Measurements from ENCODE around the gene PLXNC1.
A peak's percentile ranks its signal among the peaks of the same experiment; 100 is the strongest.

Gene PLXNC1

DNA sequence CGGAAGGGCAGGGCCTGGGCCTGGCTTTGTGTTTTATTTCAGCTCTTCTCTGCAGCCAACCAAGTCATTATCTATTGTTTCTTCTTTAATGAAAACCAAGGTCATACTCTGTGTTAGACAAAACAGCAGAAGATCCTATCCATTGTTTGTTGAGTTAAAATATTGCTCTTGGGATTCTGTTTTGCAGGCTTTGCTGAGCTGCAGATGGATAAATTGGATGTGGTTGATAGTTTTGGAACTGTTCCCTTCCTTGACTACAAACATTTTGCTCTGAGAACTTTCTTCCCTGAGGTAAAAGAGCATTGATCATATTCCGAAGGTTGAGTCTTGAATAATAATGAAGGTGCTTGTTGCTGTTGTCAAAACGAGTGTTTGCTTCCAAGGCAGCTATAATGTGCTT lies 106.6 kb downstream of the PLXNC1 start:
- Histone ChIP-seq H3K9ac (ENCODE audit: low read length) (no peak overlapping the region), H3K27me3 (ENCODE audit: control insufficient read depth in 1 of 2, insufficient read depth in 2 of 2, low read length in 2 of 2) (no peaks in the 10 kb centered on the region), H3K9me3 (ENCODE audit: low read length) (no peaks in the 10 kb centered on the region), H3K36me3 (ENCODE audit: insufficient read depth, low read length) (no peaks in the 10 kb centered on the region), H3K4me3 (ENCODE audit: low read depth in 1 of 2, low read length in 2 of 2) (no peak overlapping the region), H3K27ac (ENCODE audit: low read depth, low read length) (no peak overlapping the region), H3K4me1 (ENCODE audit: insufficient read depth, low read length) (no peaks in the 10 kb centered on the region)

DNA sequence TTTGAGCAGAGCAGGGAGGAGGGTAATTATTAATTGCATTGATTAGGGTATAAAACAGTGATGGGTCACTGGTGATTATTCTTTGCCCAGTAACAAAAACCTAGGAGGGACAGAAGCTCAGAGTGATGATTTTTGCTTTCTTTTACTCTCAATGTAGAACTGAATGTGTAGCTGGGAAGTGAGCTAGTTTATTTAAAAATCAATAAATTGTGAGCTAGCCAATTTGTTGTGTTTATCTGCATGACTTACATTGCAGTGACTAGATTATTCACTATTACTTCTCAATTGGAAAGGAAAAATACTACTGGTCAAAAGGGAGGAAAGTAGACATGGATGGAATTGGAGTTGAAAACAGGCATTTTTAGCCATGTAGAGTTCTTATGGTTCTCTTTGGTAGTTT lies 107.1 kb downstream of the PLXNC1 start:
- no peaks in the 10 kb centered on the region for H3K36me3 ChIP-seq (ENCODE audit: insufficient read depth, low read length)
- no peak overlapping the region for H3K4me3 ChIP-seq (ENCODE audit: low read depth in 1 of 2, low read length in 2 of 2)
- H3K9ac ChIP-seq (ENCODE audit: low read length): no peak overlapping the region
- peaks cover under 1% of the 10 kb centered on the region for H3K4me1 ChIP-seq (ENCODE audit: insufficient read depth, low read length)
- H3K27ac ChIP-seq (ENCODE audit: low read depth, low read length): no peak overlapping the region
- H3K27me3 ChIP-seq (ENCODE audit: control insufficient read depth in 1 of 2, insufficient read depth in 2 of 2, low read length in 2 of 2): no peaks in the 10 kb centered on the region
- H3K9me3 ChIP-seq (ENCODE audit: low read length): no peaks in the 10 kb centered on the region

DNA sequence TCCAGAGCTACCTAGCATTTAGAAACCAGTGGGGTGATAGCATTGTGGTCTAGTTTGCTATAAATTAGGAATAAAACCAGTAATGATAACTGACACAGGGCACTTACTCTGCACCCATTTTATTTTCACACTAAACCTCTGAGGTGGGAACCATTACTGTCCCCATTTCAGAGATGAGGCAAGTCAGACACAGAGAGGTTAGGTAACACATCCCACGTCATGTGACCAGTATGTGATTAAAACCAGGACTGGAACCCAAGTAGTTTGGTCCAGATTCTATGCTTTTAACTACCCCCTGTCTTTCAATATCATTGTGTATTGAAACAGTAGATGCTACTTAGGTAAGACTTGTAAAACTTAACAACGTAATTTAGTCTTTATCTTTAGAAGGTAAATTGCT lies 110.2 kb downstream of the PLXNC1 start:
- Histone ChIP-seq H3K4me3 (ENCODE audit: low read depth in 1 of 2, low read length in 2 of 2) (no peak overlapping the region), H3K9ac (ENCODE audit: low read length) (no peak overlapping the region), H3K9me3 (ENCODE audit: low read length) (no peaks in the 10 kb centered on the region), H3K4me1 (ENCODE audit: insufficient read depth, low read length) (peaks cover 28% of the 10 kb centered on the region), H3K36me3 (ENCODE audit: insufficient read depth, low read length) (no peaks in the 10 kb centered on the region), H3K27ac (ENCODE audit: low read depth, low read length) (no peak overlapping the region), H3K27me3 (ENCODE audit: control insufficient read depth in 1 of 2, insufficient read depth in 2 of 2, low read length in 2 of 2) (no peaks in the 10 kb centered on the region)

DNA sequence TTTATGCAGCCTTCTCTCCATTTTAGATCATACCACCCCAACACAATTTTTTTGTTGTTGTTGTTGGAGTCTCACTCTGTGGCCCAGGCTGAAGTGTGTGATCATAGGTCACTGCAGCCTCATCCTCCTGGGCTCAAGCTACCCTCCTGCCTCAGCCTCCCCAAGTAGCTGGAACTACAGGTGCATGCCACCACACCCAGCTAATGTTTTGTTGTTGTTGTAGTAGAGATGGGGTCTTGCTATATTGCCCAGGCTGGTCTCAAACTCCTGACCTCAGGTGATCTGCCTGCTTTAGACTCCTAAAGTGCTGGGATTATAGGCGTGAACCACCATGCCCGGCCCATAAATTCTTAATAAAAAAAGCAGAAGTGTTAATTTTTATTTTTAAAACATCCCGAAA lies 111.6 kb downstream of the PLXNC1 start:
- Histone ChIP-seq H3K4me3 (ENCODE audit: low read depth in 1 of 2, low read length in 2 of 2) (no peak overlapping the region), H3K4me1 (ENCODE audit: insufficient read depth, low read length) (peaks cover 34% of the 10 kb centered on the region), H3K9ac (ENCODE audit: low read length) (no peak overlapping the region), H3K36me3 (ENCODE audit: insufficient read depth, low read length) (no peaks in the 10 kb centered on the region), H3K27me3 (ENCODE audit: control insufficient read depth in 1 of 2, insufficient read depth in 2 of 2, low read length in 2 of 2) (no peaks in the 10 kb centered on the region), H3K27ac (ENCODE audit: low read depth, low read length) (no peak overlapping the region), H3K9me3 (ENCODE audit: low read length) (no peaks in the 10 kb centered on the region)

DNA sequence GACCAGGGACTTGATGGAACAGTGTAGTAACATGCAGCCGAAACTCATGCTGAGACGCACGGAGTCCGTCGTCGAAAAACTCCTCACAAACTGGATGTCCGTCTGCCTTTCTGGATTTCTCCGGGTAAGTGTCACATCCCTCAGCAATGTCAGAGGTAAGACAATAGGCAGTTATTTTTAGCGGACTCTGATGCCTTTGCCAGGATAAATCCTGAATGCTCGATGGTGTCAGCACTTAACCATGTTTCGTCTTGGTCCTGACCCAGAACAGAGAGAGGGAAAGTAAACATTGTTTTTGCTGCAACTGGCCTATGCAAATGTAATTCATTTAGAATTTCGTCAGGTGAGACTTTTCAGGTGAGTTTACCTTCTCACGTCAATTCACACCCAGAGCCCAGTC lies 112.3 kb downstream of the PLXNC1 start:
- Histone ChIP-seq H3K9me3 (ENCODE audit: low read length) (no peaks in the 10 kb centered on the region), H3K27me3 (ENCODE audit: control insufficient read depth in 1 of 2, insufficient read depth in 2 of 2, low read length in 2 of 2) (no peaks in the 10 kb centered on the region), H3K27ac (ENCODE audit: low read depth, low read length) (no peak overlapping the region), H3K36me3 (ENCODE audit: insufficient read depth, low read length) (no peaks in the 10 kb centered on the region), H3K4me3 (ENCODE audit: low read depth in 1 of 2, low read length in 2 of 2) (no peak overlapping the region), H3K4me1 (ENCODE audit: insufficient read depth, low read length) (peaks cover 34% of the 10 kb centered on the region), H3K9ac (ENCODE audit: low read length) (no peak overlapping the region)

DNA sequence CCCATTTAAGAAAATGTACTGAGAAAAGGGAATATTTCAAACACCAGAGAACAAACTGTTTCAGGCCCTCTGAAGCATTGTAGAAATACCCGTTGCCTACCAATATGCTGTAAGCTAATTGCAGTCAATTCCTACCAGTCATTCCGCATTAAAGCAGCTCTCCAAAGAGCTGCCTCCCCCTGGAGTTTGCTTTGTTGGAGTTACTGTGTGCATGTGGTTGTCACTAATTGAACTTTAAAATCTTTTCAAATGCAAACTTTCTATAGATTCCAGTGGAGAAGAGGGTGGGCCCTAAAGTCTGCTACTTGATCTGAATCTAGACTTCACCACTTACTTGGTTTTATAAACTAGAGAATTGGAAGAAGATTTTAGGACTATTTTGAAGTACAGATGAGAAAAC lies 112.7 kb downstream of the PLXNC1 start:
- Histone ChIP-seq H3K4me1 (ENCODE audit: insufficient read depth, low read length) (peaks cover 34% of the 10 kb centered on the region), H3K9ac (ENCODE audit: low read length) (no peak overlapping the region), H3K36me3 (ENCODE audit: insufficient read depth, low read length) (no peaks in the 10 kb centered on the region), H3K4me3 (ENCODE audit: low read depth in 1 of 2, low read length in 2 of 2) (no peak overlapping the region), H3K27ac (ENCODE audit: low read depth, low read length) (no peak overlapping the region), H3K9me3 (ENCODE audit: low read length) (no peaks in the 10 kb centered on the region), H3K27me3 (ENCODE audit: control insufficient read depth in 1 of 2, insufficient read depth in 2 of 2, low read length in 2 of 2) (no peaks in the 10 kb centered on the region)

DNA sequence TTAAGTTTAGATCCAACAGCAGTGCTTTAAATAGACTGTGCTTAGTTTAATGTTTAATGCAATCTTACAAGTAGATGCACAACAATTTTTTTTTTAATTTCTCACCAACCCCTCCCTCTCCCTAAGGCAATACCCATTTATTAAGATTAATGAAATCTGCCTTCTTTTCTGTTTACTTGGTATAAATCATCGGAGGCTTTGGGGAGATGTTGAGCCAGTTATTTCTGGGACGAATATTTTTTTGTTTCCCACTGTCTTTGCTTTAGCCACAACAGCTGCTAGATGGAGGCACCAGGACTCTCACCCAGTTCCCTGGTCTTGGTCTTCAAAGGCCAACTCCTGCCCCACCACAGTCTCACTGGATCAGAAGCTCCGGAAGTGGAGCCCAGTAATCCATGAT lies 113.4 kb downstream of the PLXNC1 start:
- Histone ChIP-seq H3K27ac (ENCODE audit: low read depth, low read length) (peak overlapping the region; percentile 78), H3K36me3 (ENCODE audit: insufficient read depth, low read length) (no peaks in the 10 kb centered on the region), H3K27me3 (ENCODE audit: control insufficient read depth in 1 of 2, insufficient read depth in 2 of 2, low read length in 2 of 2) (no peaks in the 10 kb centered on the region), H3K9me3 (ENCODE audit: low read length) (no peaks in the 10 kb centered on the region), H3K4me1 (ENCODE audit: insufficient read depth, low read length) (peaks cover 34% of the 10 kb centered on the region), H3K4me3 (ENCODE audit: low read depth in 1 of 2, low read length in 2 of 2) (peak overlapping the region in 1 of 2 donors; percentile 77), H3K9ac (ENCODE audit: low read length) (peak overlapping the region; percentile 57)

DNA sequence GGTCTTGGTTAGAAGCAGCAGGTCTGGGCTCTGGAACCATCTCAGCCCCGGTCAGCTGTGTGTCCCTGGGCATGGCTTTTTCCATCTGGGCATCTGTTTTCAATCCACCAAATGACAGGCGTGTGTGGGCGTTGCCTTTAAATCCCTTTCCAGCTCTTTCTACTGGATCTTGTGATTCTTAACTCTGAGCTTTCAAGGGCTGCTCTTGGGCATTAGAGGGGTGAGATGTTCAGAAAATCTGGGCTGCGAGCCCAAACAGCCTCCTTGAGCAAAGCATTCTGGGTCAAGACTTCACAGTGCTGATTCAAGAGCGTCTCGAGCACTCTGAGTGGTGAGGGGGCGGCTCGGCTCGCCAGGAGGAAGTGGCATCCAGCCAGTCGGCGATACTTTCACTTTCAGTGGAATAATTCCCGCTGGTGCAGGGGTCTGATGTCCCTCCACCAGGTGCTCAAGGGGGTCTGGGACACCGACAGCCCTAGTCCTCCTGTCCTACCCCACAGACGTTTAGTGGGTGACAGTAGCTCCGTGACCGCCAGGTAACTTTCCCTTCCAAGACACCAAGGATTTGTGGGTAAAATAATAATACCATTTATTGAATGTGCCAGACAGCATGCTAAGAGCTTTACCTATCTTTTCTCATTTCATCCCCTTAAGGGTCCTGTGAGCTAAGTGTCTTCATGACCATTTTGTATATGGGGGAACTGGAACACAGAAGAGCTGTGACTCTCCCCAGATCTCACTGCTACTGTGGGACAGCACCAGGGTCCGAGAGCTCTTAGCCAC lies 114.0 kb downstream of the PLXNC1 start:
- no peaks in the 10 kb centered on the region for H3K27me3 ChIP-seq (ENCODE audit: control insufficient read depth in 1 of 2, insufficient read depth in 2 of 2, low read length in 2 of 2)
- peaks cover 34% of the 10 kb centered on the region for H3K4me1 ChIP-seq (ENCODE audit: insufficient read depth, low read length)
- H3K27ac ChIP-seq (ENCODE audit: low read depth, low read length): peak overlapping the region; percentile 78
- H3K9ac ChIP-seq (ENCODE audit: low read length): peak overlapping the region; percentile 57
- H3K36me3 ChIP-seq (ENCODE audit: insufficient read depth, low read length): no peaks in the 10 kb centered on the region
- peak overlapping the region; percentile 56 to 77 for H3K4me3 ChIP-seq (ENCODE audit: low read depth in 1 of 2, low read length in 2 of 2)
- H3K9me3 ChIP-seq (ENCODE audit: low read length): no peaks in the 10 kb centered on the region

DNA sequence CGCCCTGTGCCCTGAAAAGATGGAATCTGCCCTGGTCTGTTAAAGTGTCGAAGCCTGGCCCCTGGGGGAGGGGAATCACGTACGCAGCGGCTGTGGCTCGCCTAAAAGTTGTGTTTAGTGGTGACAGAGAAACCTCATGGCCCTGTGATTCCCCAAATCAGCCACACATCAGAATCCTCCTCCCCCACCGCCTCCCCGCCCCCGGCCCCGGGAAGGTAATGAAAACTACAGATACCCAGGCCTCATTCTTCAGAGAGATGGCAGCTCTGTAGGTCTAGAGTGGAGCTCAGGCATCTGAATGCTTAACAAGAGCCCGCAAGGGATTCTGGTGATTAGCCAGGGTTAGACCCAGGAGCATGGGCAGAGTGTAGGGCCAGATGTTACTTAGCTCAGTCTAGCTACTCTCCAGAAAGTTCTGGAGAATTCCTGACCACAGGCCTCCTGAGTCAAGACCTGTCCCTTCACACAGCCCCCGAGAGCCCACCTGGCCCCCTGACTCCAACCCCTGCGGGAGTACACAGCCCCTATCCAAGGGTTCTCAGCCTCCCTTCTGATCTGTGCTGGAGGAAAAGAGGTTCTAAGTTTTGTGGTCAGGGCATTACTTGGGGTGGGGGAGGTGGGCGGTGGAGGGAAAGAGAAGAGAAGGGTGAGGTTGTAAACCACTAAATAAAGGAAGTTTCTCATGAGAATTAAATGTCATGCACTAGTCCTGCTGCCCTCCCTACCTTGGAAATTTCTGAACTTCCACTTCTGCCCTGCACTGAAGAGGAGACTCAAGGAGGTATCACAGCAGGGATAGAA lies 114.8 kb downstream of the PLXNC1 start:
- Histone ChIP-seq H3K9me3 (ENCODE audit: low read length) (no peaks in the 10 kb centered on the region), H3K4me3 (ENCODE audit: low read depth in 1 of 2, low read length in 2 of 2) (peak overlapping the region; percentile 56 to 77), H3K27ac (ENCODE audit: low read depth, low read length) (peak overlapping the region; percentile 78), H3K27me3 (ENCODE audit: control insufficient read depth in 1 of 2, insufficient read depth in 2 of 2, low read length in 2 of 2) (no peaks in the 10 kb centered on the region), H3K9ac (ENCODE audit: low read length) (peak overlapping the region; percentile 57), H3K36me3 (ENCODE audit: insufficient read depth, low read length) (no peaks in the 10 kb centered on the region), H3K4me1 (ENCODE audit: insufficient read depth, low read length) (peaks cover 34% of the 10 kb centered on the region)

DNA sequence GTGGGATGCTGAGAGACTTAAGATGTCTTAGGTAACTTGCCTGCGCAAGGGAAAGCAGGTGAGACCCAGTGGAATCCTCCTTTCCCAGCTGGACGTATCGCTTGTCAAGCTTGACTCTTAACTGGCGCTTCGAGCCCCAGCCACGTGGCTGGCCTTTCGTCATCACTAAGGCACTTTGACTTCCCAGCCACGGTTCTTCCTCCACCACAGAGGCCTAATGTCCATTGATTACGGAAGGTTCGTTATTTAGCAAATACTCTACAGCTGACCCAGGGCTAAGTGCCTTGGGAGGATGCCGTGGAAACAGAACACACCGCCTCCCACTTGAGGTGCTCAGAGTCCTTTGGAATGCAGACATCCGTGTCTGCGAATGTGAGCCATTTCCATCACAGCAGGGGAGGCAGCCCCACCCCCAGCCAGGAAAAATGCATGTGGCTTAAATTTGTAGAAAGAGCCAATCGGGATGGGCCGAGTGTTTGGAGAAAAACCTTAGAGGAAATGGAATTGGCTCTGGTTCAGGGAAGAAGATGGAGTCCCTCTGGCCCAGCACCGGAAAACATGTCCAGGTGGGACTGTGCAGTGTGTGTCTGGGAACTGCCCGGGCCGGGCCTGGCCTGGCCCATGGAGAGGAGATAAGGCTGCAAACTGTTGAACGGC lies 115.7 kb downstream of the PLXNC1 start:
- no peak overlapping the region for H3K27ac ChIP-seq (ENCODE audit: low read depth, low read length)
- peaks cover 34% of the 10 kb centered on the region for H3K4me1 ChIP-seq (ENCODE audit: insufficient read depth, low read length)
- no peaks in the 10 kb centered on the region for H3K27me3 ChIP-seq (ENCODE audit: control insufficient read depth in 1 of 2, insufficient read depth in 2 of 2, low read length in 2 of 2)
- H3K9ac ChIP-seq (ENCODE audit: low read length): no peak overlapping the region
- H3K4me3 ChIP-seq (ENCODE audit: low read depth in 1 of 2, low read length in 2 of 2): no peak overlapping the region
- H3K9me3 ChIP-seq (ENCODE audit: low read length): no peaks in the 10 kb centered on the region
- H3K36me3 ChIP-seq (ENCODE audit: insufficient read depth, low read length): no peaks in the 10 kb centered on the region

DNA sequence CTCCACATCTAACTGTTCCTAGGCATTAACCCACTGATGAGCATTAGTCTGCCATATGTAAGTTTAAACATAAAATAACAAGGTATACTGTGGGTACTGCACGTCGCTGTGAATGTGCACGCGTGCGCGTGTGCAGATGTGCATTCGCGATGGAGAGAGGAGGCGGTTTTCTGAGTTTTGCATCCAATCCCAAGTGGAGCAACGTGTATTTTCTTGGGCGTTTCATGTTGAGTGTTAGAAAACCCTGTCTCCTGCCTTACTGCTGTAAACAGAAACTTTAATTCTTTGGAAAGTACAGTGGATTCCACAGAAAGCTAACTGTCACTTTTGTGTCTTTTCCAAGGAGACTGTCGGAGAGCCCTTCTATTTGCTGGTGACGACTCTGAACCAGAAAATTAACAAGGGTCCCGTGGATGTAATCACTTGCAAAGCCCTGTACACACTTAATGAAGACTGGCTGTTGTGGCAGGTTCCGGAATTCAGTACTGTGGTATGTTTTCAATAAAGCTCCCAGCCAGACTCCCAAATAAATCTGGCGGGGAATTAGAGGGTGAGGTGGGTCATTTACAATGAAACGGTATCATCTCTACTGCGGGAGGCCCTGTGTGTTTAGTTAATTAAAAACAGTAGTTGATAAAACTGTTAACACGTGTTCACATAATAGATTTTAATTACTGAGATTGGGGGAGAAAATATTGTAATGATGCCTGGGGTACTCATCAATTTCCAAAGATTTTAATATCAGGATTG lies 116.5 kb downstream of the PLXNC1 start:
- Histone ChIP-seq H3K27me3 (ENCODE audit: control insufficient read depth in 1 of 2, insufficient read depth in 2 of 2, low read length in 2 of 2) (no peaks in the 10 kb centered on the region), H3K27ac (ENCODE audit: low read depth, low read length) (no peak overlapping the region), H3K36me3 (ENCODE audit: insufficient read depth, low read length) (no peaks in the 10 kb centered on the region), H3K4me3 (ENCODE audit: low read depth in 1 of 2, low read length in 2 of 2) (no peak overlapping the region), H3K9me3 (ENCODE audit: low read length) (no peaks in the 10 kb centered on the region), H3K4me1 (ENCODE audit: insufficient read depth, low read length) (peaks cover 34% of the 10 kb centered on the region), H3K9ac (ENCODE audit: low read length) (no peak overlapping the region)

All from muscle layer of colon (tissue), 2 donors.